AG10803 (cell line): ENCODE results near the gene ANO9.

Source experiments
- DNase-seq: peaks from one replicate; pipeline ENCODE4 v3.0.0; 2010; ENCODE audit warnings: low read depth
- H3K4me3 ChIP-seq: 2 replicates; pipeline ENCODE4 v1.5.1; 2011; ENCODE audit warnings: mild to moderate bottlenecking, low read length, control low read depth
- TF ChIP-seq, protein P1 (sequence below): conservative IDR thresholded peaks from 2 replicates; pipeline ENCODE4 v1.5.1; 2011; ENCODE audit warnings: mild to moderate bottlenecking, low read length, control low read depth, inconsistent platforms

Gene ANO9

DNA sequence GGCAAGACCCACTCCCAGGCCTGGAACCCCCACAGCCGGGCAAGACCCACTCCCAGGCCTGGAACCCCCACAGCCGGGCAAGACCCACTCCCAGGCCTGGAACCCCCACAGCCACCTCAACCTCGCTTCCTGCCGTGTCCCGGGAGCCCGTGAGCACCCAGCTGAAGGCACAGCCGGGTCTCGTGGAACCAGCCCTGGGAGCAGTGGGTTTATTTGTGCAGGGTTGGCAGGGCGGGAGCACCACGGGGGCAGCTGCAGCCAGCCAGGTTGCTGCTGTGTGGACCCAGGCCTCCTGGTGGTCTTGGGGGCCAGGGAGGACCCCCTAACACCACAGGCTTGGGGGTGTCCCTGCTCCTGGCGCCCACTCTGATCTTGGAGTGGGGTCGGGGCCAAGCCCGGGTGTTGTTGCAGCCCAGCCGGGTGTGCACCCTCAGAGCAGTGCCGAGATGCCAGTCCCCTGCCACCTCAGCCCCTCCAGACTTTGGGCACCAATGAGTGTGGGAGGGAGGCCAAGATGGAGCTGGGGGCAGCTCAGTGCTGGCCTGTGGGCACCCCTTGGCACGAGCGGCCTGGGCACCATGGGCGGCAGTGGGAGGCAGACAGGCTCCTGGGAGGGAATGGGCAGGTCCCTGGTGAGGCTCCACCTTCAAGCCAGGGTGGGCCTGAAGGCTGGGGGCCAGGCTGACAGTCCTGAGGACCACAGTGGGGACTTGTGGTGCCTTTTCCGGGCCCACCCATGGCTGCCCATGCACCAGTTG lies 56.0 kb downstream of the ANO9 start:
- H3K4me3 ChIP-seq: no peak overlapping the region
- TF ChIP-seq, protein P1, sequence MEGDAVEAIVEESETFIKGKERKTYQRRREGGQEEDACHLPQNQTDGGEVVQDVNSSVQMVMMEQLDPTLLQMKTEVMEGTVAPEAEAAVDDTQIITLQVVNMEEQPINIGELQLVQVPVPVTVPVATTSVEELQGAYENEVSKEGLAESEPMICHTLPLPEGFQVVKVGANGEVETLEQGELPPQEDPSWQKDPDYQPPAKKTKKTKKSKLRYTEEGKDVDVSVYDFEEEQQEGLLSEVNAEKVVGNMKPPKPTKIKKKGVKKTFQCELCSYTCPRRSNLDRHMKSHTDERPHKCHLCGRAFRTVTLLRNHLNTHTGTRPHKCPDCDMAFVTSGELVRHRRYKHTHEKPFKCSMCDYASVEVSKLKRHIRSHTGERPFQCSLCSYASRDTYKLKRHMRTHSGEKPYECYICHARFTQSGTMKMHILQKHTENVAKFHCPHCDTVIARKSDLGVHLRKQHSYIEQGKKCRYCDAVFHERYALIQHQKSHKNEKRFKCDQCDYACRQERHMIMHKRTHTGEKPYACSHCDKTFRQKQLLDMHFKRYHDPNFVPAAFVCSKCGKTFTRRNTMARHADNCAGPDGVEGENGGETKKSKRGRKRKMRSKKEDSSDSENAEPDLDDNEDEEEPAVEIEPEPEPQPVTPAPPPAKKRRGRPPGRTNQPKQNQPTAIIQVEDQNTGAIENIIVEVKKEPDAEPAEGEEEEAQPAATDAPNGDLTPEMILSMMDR: no peak
- no peak for DNase-seq

DNA sequence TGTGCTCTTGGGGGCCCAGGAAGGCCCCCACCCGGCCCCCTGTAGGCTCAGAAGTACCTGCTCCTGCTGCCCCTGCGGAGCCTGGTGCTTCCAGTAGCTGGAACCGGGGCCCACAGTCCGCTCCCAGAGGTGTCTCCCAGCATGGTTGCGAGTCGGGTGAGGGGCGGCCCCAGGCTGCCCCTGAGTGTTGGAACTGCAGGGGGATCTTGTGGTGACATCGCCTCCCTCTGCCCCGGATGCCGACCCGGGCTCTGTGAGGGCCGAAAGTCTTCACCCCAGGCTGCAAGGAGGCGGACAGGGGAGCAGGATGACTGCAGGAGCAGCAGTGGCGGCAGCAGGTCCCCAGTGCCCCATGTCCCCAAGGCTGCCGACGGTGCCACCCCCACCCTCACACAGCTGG lies 57.3 kb downstream of the ANO9 start:
- TF ChIP-seq, protein P1: no peak

DNA sequence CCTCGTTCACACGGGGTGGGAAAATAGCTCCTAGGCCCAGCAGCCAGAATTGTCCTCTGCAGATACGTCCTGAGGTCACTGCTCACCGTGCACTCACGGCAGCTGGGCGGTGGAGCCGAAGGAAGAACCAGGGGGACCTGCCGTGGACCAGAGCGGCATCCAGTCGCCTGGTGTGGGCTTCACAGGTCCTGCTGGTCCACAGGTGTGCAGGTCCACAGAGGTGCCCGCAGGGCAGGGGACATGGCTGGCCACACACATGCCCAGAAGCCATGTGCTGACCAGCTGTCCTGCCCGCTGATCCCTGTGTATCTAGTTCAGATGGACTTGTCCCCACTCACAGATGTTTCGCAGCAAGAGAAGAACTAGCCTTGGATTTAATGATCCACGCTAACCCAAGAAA lies 58.4 kb downstream of the ANO9 start:
- no peak overlapping the region for H3K4me3 ChIP-seq
- TF ChIP-seq, protein P1: no peak
- no peak for DNase-seq

More for the DNA sequence above, 57.3 kb downstream of the ANO9 start:
- no peak for DNase-seq
- no peak overlapping the region for H3K4me3 ChIP-seq

- TF ChIP-seq, protein P1: no peak
- DNase-seq: no peak
- no peak overlapping the region for H3K4me3 ChIP-seq
These were observed 59.7 kb downstream of the ANO9 start for GRCh38 chr11:382081-382629.

- no peak for DNase-seq
- TF ChIP-seq, protein P1: no peak
- no peak overlapping the region for H3K4me3 ChIP-seq
These were observed 60.2 kb downstream of the ANO9 start for GRCh38 chr11:381501-382072.

- DNase-seq: no peak
- no peak overlapping the region for H3K4me3 ChIP-seq
- TF ChIP-seq, protein P1: no peak
These were observed 60.8 kb downstream of the ANO9 start for GRCh38 chr11:380996-381395.

DNA sequence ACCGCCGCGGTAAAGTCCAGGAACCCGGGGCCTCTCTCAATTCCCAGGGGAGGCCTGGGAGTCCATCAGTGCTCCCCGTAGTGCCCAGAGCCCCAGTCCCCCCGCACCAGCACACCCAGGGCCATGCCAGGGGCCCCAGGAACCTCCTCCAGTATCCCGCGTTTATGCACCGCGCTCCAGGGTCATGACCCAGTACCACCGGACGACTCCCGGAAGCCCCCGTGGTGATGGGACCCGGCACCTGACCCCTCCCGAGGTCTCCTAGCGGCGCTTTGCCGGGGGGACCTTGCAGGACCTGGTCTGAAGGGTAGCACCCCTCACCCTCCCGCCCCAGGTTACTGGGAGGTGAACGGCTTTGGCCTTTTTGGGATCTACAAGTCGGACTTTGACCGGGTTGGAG lies 61.3 kb downstream of the ANO9 start:
- DNase-seq: no peak
- no peak overlapping the region for H3K4me3 ChIP-seq
- TF ChIP-seq, protein P1: no peak
